GM19099 (cell line): ENCODE data around the gene IL18R1.

Experiments
- POLR2A ChIP-seq: IDR thresholded peaks from 3 replicates; pipeline ENCODE4 v1.6.1; 2011; ENCODE audit warnings: low read depth; ENCODE audit not compliant: insufficient read length; ENCODE audit errors: extremely low read depth

IL18R1 gene

GRCh38 chr2:102355526-102356380 lies at the start of gene IL18R1:
Gene IL18R1 (plus strand): TSS chr2:102355796. CDS start chr2:102362661, 6,865 bp downstream.
- no peak for TF ChIP-seq POLR2A

- no peak for TF ChIP-seq POLR2A
These were observed 49.5 kb upstream of the IL18R1 start for GRCh38 chr2:102306125-102306524.

- no peak for TF ChIP-seq POLR2A
These were observed 44.5 kb upstream of the IL18R1 start, which contains the start of gene IL1RL1 for GRCh38 chr2:102310964-102311640. Gene IL1RL1 (plus strand): TSS chr2:102311563. CDS start chr2:102338265, 26,702 bp downstream.

GRCh38 chr2:102313025-102313424 lies 42.6 kb upstream of the IL18R1 start:
- no peak for TF ChIP-seq POLR2A

GRCh38 chr2:102313471-102313870 lies 42.1 kb upstream of the IL18R1 start:
- no peak for TF ChIP-seq POLR2A

GRCh38 chr2:102313950-102314349 lies 41.6 kb upstream of the IL18R1 start:
- no peak for TF ChIP-seq POLR2A

GRCh38 chr2:102315921-102316320 lies 39.7 kb upstream of the IL18R1 start:
- TF ChIP-seq POLR2A: no peak

GRCh38 chr2:102317715-102318114 lies 37.9 kb upstream of the IL18R1 start:
- TF ChIP-seq POLR2A: no peak

GRCh38 chr2:102318437-102318836 lies 37.2 kb upstream of the IL18R1 start:
- no peak for TF ChIP-seq POLR2A

GRCh38 chr2:102321941-102322719 lies 33.5 kb upstream of the IL18R1 start:
- TF ChIP-seq POLR2A: no peak

GRCh38 chr2:102331311-102331980 lies 24.1 kb upstream of the IL18R1 start:
- no peak for TF ChIP-seq POLR2A

GRCh38 chr2:102334486-102334885 lies 21.1 kb upstream of the IL18R1 start:
- no peak for TF ChIP-seq POLR2A

- no peak for TF ChIP-seq POLR2A
These were observed 19.7 kb upstream of the IL18R1 start for GRCh38 chr2:102335871-102336366.

GRCh38 chr2:102336502-102336945 lies 19.1 kb upstream of the IL18R1 start:
- TF ChIP-seq POLR2A: no peak
